Heart left ventricle (tissue), 13 donors: Measurements from ENCODE around the gene SGSM1.

Experiments used
- POLR2A ChIP-seq, 2 donors: fragments of 450-650 bp; IDR thresholded peaks; one replicate each; pipeline ENCODE4 v1.6.1; 2017; ENCODE audit warnings: antibody characterized with exemption in 2 of 2, mild to moderate bottlenecking in 2 of 2, moderate library complexity in 2 of 2
- TF ChIP-seq, protein P1 (sequence below), 12 donors: fragments of 200-600 bp; sonication (generic) in 4 of 12; IDR thresholded peaks; one replicate each; pipeline versions ENCODE4 v1.5.0 to v1.8.0; 2018 to 2022; ENCODE audit warnings: antibody characterized with exemption in 12 of 12, mild to moderate bottlenecking in 5 of 12
- donor health status: ischemic (EF 13 %, LVEDD 7.1; RV severe dilation, severe dysfunction).
- donor health status: DM: no; HTN: yes; CAD: no.
- donor health status: DM: no; HTN: no; CAD: no.
- donor health status: ischemic (EF 25% LVEDD 6.9; RV normal size, moderate dysfunction).
- donor health status: ischemic (EF 25% LVEDD 5.7; RV mildly dilated, moderate dysfunction).
- donor health status: ischemic (EF 35%, LVEDD 5.7; RV mildly dilated, moderate dysfunction).
- donor health status: nonischemic (EF 11% LVEDD 7.7; RV severe dilation, severe dysfunction).
- donor health status: DM: yes; HTN: yes; CAD: no.
- donor health status: PGD.
- donor health status: ischemic (EF 29% LVEDD 5.4; RV normal size, mild dysfunction).
- donor health status: nonischemic (EF 23%, LVEDD 6.1; RV moderate dilation, normal function).

DNA sequence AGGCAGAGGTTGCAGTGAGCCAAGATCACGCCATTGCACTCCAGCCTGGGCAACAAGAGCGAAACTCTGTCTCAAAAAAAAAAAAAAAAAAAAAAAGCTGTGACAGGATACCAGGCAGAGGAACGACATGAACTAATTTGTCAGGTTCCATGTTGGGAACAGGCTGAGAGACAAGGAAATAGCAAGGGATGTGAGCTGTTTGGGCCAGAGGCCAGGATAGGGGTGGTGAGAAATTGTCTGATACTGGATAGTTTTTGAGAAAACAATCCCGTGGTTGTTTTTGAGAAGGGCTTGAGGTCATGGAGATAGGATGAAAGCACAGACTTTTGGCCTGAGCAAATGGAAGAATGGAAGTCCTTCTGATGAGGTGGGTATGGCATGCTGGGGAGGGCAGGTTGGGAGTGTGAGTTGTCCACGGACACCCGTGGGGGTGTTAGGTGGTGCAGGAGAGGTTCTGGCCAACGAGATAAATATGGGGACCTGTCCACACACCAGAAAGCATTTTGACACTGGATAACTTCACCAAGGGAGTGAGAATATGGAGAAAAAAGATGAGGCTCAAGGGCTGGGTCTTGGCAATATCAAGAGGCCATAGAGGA is 45.2 kb upstream of the SGSM1 start:
- TF ChIP-seq, protein P1, sequence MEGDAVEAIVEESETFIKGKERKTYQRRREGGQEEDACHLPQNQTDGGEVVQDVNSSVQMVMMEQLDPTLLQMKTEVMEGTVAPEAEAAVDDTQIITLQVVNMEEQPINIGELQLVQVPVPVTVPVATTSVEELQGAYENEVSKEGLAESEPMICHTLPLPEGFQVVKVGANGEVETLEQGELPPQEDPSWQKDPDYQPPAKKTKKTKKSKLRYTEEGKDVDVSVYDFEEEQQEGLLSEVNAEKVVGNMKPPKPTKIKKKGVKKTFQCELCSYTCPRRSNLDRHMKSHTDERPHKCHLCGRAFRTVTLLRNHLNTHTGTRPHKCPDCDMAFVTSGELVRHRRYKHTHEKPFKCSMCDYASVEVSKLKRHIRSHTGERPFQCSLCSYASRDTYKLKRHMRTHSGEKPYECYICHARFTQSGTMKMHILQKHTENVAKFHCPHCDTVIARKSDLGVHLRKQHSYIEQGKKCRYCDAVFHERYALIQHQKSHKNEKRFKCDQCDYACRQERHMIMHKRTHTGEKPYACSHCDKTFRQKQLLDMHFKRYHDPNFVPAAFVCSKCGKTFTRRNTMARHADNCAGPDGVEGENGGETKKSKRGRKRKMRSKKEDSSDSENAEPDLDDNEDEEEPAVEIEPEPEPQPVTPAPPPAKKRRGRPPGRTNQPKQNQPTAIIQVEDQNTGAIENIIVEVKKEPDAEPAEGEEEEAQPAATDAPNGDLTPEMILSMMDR (IDR thresholded peaks at IDR 0.05), result no peak
- no peak for TF ChIP-seq POLR2A (IDR thresholded peaks at IDR 0.05)
